Midbrain (tissue), 1 donor: ENCODE measurements around the gene KRTAP10-4.

Experiments used
- DNase-seq: peaks from one replicate; lab custom pipeline; 2025; lab: John Stamatoyannopoulos, UW

Gene KRTAP10-4

DNA sequence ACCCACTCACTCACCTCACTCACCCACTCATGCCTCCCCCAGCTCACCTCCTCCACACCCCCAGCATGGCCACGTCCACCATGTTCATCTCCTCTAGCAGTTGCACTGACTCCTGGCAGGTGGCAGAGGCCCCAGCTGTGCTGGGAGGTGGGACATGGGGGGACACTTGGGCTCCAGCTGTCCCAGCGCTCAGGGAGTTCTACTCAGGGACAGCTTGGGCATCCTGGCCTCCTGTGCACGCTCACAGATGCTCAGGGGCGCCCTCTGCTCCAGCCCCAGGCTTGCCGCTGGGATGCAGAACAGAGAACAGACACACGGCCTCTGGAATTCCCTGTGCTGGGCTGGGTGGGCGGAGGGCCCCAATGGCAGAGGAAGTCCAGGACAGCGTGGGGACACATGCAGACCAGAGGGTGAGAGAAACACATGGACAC is 43.6 kb downstream of the KRTAP10-4 start:
- DNase-seq, result no peak

DNA sequence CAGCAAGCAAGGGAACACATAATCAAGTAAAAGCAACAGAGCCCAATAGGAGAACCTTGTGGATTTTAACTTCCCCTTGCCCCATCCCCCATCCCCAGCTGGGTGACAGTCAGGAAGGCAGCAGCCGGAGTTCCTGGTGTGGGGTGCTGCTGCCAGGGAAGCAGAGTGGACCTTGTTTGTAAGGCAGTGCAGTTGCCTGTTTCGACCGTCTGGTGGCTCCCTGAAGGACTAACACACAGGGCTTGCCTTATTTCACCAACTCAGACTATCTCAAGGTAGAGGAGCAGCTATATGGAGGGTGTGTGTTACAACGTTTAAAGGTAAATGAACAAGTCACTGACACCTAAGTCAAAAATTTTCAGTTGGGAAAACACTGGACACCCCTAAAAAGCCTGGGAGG is 45.0 kb downstream of the KRTAP10-4 start:
- DNase-seq, result no peak

DNA sequence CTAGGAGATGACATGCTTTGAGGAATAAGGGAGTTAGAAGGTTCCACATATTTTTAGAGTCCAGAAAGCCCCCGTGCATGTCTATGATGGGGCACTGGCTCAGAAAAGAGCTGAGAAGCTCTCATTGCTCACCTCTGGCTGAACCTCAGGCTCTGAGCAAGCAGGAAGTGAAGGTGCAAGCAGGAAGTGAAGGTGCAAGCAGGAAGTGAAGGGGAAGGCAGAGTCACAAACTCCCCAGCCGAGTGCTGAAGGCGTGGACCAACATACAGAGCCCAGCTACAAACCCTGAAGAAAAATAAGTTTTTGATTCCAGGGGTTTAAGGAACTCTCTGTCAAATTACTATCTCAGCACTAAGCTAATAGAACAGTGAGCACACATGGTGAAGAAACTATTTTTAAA is 45.4 kb downstream of the KRTAP10-4 start:
- no peak for DNase-seq

DNA sequence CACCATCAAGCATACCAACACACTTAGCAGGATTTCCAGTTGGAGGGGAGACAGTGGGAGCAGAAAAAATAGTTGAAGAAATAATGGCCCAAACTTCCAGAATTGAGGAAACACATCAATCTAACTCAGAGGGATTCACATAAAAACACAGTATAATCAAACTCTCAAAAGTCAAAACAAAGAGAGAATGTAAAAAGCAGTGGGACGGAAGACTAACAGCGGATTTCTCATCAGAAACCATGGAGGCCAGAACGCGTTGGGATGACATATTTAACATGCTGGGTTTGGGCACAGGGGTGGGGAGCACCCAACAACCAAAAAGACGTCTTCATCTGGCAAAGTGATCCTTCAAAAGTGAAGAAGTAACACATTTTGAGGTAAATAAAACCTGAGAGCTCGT is 46.4 kb downstream of the KRTAP10-4 start:
- DNase-seq, result no peak

DNA sequence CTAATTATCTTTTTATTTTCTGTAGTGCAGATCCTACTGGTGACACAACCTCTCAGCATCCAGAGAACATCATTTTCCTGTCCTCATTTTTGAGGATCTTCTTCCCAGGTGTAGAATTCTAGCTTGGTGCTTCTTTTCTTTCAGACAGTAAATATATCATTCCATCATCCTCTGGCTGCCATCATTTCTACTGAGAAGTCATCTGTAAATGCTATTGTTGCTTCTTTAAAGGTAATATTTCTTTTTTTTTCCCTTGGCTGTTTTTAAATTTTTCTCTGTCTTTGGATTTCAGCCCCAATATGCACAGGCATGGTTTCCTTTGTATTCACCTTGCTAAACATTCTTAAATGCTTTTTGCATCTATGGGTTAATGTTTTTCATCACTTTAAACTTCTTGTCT is 50.0 kb downstream of the KRTAP10-4 start:
- no peak for DNase-seq
